ENCODE results near the gene NEDD9.

NEDD9 gene

GRCh38 chr6:11204005-11204399 is 28.5 kb downstream of the NEDD9 start:
- H3K36me3 ChIP-seq, result peaks cover 63% of the 10 kb centered on the region
- TF ChIP-seq, protein P1, sequence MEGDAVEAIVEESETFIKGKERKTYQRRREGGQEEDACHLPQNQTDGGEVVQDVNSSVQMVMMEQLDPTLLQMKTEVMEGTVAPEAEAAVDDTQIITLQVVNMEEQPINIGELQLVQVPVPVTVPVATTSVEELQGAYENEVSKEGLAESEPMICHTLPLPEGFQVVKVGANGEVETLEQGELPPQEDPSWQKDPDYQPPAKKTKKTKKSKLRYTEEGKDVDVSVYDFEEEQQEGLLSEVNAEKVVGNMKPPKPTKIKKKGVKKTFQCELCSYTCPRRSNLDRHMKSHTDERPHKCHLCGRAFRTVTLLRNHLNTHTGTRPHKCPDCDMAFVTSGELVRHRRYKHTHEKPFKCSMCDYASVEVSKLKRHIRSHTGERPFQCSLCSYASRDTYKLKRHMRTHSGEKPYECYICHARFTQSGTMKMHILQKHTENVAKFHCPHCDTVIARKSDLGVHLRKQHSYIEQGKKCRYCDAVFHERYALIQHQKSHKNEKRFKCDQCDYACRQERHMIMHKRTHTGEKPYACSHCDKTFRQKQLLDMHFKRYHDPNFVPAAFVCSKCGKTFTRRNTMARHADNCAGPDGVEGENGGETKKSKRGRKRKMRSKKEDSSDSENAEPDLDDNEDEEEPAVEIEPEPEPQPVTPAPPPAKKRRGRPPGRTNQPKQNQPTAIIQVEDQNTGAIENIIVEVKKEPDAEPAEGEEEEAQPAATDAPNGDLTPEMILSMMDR (IDR thresholded peaks at IDR 0.05), result no peak
- no peaks in the 10 kb centered on the region for H3K27me3 ChIP-seq
- H3K27ac ChIP-seq, result no peak overlapping the region
- H3K4me3 ChIP-seq (ENCODE audit: low read depth in 1 of 2, low read length in 1 of 2), result no peak overlapping the region
- H3K9me3 ChIP-seq, result no peaks in the 10 kb centered on the region
- H3K4me1 ChIP-seq (ENCODE audit: control insufficient read depth in 1 of 2, insufficient read depth in 1 of 2, low read depth in 1 of 2, low read length in 1 of 2), result peaks cover 16 to 19% of the 10 kb centered on the region in 2 experiments

DNA sequence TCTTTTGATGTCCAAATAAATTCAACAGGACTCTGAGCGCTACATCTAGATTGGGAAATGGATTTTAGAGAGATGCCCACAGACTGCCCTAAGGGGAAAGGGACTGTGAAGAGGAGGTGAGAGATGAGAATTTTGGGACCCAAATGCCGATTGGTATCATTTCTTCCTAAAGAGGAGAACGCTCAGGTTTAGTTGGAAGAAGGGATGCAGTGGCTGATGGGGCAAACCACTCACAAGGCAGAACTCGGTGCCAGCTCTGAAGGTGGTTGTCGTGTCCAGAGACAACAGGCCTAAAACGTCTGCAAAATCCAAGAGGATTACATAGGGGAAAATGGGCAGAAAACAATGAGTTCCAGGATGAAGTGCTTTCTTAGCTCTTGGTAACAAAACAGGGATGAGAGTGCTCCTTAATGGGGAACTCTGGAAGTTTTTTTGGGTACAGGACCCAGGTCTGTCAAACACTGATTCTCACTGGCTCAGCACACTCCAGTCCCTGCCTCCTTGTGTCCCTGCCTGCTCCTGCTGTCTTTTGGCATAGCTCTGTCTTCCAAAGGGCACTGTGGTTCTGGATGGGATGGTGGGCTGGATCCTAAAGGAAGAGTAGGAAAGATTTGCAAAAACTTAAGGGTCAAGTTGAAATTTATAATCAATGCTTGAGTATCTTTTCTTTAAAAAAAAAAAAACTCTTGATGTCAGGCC is 29.0 kb downstream of the NEDD9 start:
- Histone ChIP-seq H3K9me3 (no peaks in the 10 kb centered on the region), H3K4me1 (ENCODE audit: control insufficient read depth in 1 of 2, insufficient read depth in 1 of 2, low read depth in 1 of 2, low read length in 1 of 2) (peaks cover 16 to 19% of the 10 kb centered on the region in 2 experiments), H3K27me3 (no peaks in the 10 kb centered on the region), H3K27ac (no peak overlapping the region), H3K4me3 (ENCODE audit: low read depth in 1 of 2, low read length in 1 of 2) (no peak overlapping the region), H3K36me3 (peaks cover 67% of the 10 kb centered on the region)
- TF ChIP-seq, protein P1 (IDR thresholded peaks at IDR 0.05), result no peak

DNA sequence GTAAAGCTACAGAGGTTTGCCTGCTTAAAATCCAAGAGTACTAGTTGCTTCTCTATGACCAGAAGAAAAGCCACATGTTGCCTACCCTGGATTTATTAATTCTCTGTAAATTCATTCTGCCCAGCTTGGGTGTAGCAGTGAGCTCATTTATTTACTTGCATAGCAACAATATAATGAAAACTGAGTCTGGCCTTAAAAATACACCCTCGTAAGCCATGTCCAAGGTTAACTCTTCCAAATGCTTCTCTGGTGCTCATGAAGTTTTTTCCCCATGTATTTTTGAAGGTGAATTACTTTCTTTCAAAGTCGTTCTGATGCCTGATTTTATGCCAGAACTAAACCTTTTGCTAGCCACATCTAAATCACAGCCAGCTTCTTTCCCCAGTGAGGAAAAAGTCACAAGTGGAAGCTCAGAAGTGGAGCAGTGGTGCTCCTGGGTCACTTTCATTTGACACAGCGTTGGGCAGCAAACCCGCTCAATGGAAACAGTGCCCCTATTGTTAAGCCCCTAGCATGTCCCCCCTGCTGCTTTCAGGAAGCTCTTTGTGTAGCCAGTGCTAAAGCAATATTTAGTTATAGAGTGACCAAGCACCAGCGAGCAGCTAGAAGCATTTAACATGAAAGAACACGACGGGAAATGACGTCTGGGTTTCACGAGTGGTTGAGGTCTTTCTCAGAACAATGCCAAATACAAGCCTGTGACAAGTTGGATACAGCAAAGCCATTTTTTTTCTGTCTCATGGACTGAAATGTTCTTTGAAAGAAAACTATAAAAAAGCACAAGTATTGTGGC is 29.8 kb downstream of the NEDD9 start:
- TF ChIP-seq, protein P1 (IDR thresholded peaks at IDR 0.05), result no peak
- H3K27ac ChIP-seq, result no peak overlapping the region
- H3K9me3 ChIP-seq, result no peaks in the 10 kb centered on the region
- H3K27me3 ChIP-seq, result no peaks in the 10 kb centered on the region
- peaks cover 13 to 16% of the 10 kb centered on the region in 2 experiments for H3K4me1 ChIP-seq (ENCODE audit: control insufficient read depth in 1 of 2, insufficient read depth in 1 of 2, low read depth in 1 of 2, low read length in 1 of 2)
- H3K4me3 ChIP-seq (ENCODE audit: low read depth in 1 of 2, low read length in 1 of 2), result no peak overlapping the region
- H3K36me3 ChIP-seq, result peaks cover 67% of the 10 kb centered on the region

- Histone ChIP-seq H3K9me3 (no peaks in the 10 kb centered on the region), H3K27me3 (no peaks in the 10 kb centered on the region), H3K27ac (no peak overlapping the region), H3K36me3 (peaks cover 69% of the 10 kb centered on the region), H3K4me3 (ENCODE audit: low read depth in 1 of 2, low read length in 1 of 2) (no peak overlapping the region), H3K4me1 (ENCODE audit: control insufficient read depth in 1 of 2, insufficient read depth in 1 of 2, low read depth in 1 of 2, low read length in 1 of 2) (peaks cover 6 to 9% of the 10 kb centered on the region in 2 experiments)
- TF ChIP-seq, protein P1 (IDR thresholded peaks at IDR 0.05), result no peak
Observed at GRCh38 chr6:11201772-11202512, 30.5 kb downstream of the NEDD9 start.

GRCh38 chr6:11201015-11201414 is 31.5 kb downstream of the NEDD9 start:
- TF ChIP-seq, protein P1 (IDR thresholded peaks at IDR 0.05), result no peak
- no peaks in the 10 kb centered on the region for H3K27me3 ChIP-seq
- no peak overlapping the region for H3K27ac ChIP-seq
- H3K4me1 ChIP-seq (ENCODE audit: control insufficient read depth in 1 of 2, insufficient read depth in 1 of 2, low read depth in 1 of 2, low read length in 1 of 2), result no peaks in the 10 kb centered on the region
- H3K9me3 ChIP-seq, result no peaks in the 10 kb centered on the region
- H3K4me3 ChIP-seq (ENCODE audit: low read depth in 1 of 2, low read length in 1 of 2), result no peak overlapping the region
- H3K36me3 ChIP-seq, result peaks cover 61% of the 10 kb centered on the region
